GM21381 (cell line): ENCODE results near the gene ATP4B.

ENCODE experiments used
- ATAC-seq: cut with Tn5 transposase; IDR thresholded peaks from one replicate; pipeline ENCODE4 v1.9.1; 2021; ENCODE audit warnings: mild to moderate bottlenecking, moderate library complexity; ENCODE audit not compliant: unreplicated experiment

Gene ATP4B

GRCh38 chr13:113656831-113657671 is 947 bp downstream of the ATP4B start:
- ATAC-seq = no peak

DNA sequence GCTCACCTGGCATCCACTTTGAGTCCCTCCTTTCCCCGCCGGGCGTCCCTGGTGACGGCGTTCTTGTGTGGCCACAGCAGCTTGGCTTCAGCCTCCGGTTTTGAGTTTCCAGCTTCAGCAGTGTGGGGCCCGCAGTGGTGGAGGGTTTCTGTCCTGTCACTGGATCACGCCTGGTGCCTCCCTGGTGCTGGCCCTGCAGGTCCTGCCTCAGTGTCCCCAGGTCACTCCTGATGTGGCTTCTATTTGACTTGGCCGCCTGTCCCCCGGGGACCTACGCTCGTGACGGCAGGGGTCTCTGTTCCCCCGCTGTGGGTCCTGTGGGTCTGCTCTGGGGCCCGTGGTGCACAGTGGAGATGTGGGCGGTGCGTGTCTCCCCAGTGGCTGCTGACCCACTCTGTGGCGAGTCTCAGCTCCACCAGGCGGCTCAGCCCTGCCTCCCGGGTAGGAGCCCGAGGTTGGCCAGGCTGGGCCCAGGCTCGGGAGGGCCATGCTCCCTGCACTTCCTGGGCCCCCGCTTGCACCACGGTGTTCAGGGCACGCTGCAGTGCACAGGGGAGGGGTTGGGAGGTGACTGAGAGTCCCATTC is 1.9 kb downstream of the ATP4B start:
- no peak for ATAC-seq

DNA sequence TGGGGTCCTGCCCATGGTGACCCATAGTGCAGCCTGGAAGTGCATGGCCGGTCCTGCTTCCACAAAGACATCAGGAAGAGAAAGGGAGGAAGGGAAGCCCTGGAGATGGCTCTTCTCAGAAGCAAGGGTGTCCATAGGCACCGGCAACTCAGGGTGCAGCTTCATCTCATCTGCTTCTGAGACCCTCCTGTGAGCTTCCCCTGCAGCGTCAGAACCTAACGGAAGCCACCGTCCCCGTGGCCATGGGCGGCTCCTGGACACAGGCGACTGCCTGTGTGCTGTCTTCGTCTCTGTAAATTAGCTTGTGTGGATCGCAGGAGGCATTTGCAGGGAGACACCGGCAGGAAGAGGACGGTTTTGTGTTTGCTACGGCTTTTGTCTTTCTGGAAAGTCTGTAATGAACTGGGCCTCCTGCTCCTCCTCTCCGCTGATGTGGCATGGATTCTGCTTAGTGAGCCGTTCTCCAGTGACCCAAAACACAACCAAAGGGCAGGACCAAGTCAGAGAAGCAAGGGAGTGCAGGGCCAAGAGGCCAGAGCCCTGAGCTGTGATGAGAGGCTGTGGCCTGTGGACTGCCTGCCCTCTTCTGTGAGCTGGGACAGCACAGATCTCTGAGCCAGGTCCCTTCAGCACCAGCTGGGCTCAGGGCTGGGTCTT is 2.5 kb downstream of the ATP4B start:
- no peak for ATAC-seq

- no peak for ATAC-seq
These were observed 3.2 kb downstream of the ATP4B start for GRCh38 chr13:113654591-113655345.

DNA sequence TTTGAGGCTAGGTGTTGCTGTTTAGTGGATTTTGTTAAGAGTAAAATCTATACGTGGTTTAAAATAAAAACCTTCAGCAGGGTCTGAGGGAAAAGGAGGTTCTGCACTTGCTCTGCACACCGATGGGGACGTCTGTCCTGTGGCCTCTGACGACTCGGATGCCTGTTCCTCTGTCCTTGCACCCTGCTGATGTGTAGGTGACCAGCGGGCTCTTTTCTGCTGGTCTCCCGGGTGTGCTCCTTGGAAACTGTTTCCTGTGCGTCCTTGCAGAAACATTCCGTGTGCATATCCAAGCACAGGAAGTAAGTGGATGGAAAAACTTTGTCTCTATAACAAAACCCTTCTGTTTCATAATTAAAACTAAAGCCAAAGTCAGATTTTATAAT is 3.8 kb downstream of the ATP4B start:
- no peak for ATAC-seq

DNA sequence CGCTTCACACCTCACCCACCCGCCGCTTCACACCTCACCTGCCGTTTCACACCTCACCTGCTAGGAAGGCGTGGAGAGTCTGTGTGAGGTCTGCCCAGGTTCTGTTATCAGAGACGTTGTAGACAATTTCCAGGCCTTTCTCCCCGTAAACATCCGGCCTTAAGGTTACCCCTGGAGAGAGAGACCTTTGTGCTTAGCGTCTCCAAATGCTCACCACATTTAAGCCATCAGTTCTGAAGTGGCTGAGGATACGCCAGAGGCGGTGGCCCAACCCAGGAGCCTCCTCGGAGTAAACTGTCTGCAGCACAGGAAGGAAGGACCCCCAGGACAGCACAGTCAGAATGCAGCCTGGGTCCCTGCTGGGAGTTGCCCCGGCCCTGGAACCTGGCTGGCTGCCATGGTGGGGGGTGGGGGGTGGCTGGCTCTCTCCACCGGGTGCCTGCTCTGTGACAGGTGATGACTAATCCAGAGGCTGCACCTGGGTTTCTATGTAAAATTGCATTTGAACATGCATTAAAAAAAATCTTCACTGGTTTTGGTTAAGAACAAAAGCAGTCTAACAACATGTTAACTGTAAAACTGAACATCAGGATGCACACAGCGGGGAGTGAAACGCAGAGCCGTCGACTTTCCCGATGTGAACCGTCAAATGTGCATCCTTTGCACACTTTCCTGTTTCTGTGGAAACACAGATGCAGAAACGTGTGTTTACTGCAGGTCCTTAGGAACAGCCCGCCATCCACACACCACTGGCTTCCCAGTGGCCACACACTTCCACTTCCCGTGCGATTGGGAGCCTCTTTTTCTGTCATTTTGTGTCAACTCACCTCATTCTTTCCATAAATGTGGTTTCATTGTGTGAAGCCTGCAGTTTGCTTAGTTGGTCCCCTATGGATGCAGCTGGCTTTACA is 4.5 kb downstream of the ATP4B start:
- ATAC-seq = no peak

- no peak for ATAC-seq
These were observed 5.4 kb downstream of the ATP4B start for GRCh38 chr13:113652404-113653263.

DNA sequence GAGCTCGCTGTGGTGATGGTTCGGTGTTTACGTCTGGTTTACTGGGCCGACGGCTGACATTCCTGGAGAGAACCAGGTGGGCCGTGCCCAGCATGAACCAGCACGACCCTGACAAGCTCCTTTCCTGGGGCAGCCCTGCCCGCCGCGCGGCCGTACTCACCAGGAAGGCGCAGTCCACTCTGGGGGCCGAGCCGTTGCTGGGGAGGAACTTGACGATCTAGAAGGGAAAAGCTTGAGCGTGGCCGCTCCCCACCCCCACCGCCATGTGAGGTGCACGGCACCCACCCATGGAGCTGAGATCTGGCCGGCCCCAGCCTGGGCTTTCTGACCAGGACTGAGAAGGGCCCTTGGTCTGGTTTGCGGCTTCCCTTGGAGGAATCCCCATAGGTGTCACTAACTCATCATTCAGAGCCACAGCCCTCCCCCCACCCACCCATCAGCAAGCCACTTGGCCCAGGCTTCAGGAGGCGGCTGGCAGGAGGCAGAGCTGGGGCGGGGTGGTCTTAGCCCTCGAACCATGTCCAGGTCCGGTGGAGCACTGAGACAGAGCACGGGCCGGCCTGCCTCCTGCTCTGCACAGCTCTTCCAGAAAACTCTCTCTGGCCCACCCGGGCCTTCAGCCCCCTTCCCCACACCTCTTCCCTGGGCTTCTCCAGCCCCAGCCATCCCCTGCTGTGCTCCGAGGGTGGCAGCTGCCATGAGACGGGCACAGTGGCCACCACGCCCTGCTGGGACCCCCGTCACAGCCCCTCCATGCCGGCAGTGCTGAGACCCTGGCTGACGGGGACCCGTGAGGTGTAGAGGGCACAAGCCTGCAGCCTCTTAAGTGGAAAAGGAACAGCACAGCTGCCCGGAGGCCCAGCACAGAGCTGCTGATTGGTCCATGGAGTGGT is 6.2 kb downstream of the ATP4B start:
- ATAC-seq = no peak

DNA sequence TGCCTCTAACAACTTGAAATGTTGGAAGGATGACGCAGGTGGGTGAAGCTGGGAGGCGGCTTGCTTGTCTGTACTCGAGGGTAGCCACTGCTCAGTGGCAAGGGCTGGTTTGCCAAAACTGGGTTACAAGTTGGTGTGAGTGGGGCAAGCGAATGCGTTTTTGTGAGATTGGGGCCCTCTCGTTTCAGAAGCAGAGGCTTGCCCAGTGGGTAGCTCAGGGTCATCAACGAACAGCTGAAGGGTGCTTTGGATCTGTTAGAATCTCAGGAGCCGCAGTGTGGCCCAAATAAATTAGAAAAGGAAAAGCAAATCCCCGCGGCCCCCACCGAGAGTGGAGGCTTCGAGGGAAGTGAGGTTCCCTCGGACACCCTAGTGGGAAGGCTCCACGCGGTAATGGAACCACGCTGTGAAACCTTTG is 7.3 kb downstream of the ATP4B start:
- ATAC-seq = no peak

- no peak for ATAC-seq
These were observed 7.7 kb downstream of the ATP4B start for GRCh38 chr13:113650275-113650674.

DNA sequence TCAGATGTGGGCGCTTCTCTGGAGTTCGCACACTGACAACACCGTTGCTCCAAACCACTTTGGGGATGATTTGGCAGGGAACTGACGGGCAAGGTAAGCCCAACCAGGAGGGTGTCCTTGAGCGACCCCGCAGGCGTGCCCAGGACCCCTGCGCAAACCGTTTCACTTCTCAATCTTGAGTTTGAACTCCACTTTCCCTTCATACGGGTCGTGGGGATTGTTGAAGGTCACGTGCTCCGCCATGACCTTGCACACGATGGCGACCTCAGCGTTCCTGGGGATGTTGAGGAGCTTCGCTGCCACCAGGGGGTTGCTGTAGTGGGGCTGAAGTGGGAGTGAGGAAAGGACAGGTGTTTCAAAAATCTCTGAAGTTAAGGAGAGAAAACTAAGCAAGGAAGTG is 8.8 kb downstream of the ATP4B start:
- ATAC-seq = no peak

GRCh38 chr13:113648216-113648610 is 9.8 kb downstream of the ATP4B start:
- ATAC-seq = no peak

DNA sequence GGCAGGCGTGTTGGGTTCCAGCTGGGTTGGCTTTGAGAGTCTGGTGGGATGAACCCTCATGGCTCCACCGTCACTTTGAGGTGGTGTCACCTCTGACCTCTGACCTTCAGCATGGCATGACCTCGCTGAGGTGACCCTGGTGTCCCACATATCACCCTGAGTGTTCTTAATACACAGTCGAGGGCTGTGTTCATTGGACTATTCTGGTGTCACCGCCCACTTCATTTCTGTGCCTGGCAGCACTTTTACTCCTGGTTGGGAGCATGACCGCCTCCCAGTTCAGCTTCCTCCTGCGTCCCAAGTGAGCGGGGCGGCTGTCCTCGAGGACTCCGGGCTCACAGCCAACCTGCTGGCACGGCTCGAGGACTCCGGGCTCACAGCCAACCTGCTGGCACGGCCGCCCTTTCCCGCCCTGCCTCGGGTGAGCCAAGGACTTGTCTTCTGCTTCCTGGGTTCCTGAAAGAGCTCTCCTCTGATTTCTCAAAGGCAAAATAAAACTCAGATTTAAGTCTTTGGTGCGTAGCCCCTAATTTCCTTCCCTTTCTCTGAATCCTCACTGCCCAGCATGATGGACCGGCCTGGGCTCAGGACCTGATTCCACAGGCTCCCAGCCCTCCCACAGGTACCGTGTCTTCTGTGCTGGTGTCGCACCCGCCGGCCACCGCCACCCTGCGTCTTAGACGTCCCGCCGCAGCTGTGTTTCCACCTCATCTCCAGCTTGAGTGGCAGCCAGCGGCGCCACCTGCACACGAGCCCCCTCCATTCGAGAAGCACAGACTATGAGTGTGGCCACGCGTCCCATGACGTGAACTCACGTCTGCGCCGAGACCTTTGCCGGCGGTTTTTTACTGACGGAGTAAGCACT is 10.4 kb downstream of the ATP4B start:
- no peak for ATAC-seq

GRCh38 chr13:113646921-113647340 is 11.1 kb downstream of the ATP4B start:
- ATAC-seq = no peak

DNA sequence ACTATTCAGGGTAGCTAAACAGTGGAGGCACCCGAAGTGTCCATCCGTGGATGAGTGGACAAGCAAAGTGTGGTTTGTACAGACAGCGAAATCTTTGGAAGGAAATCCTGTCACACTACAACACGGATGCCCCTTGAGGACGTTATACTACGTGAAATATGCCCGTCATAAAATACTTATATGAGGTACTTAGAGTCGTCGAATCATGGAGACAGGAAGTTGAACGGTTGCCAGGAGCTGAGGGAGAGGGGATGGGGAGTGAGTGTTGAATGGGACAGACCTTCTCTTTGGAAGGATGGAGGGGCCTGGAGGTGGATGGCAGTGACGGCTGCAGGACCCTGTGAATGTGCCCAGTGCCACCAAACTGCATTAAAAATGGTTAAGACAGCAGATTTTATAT is 11.6 kb downstream of the ATP4B start:
- no peak for ATAC-seq

- ATAC-seq = no peak
These were observed 12.7 kb downstream of the ATP4B start for GRCh38 chr13:113645329-113645728.

DNA sequence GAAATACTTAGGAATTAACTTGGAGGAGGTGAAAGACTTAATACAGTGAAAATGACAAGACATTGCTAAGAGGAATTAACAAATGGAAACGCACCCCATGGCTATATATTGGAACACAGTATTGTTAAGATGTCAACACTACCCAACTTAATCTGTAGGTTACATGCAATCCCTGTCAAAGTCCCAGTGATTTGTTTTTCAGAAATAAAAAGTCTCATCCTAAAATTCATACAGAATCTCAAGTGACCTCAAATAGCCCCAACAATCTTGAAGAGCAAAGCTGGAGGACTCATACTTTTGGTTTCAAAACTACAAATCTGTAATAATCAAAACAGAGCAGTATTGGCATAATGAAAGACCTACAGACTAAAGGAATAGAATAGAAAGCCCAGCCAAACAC is 13.2 kb downstream of the ATP4B start:
- no peak for ATAC-seq
